ENCODE results near the gene DAB2IP.

DAB2IP gene

DNA sequence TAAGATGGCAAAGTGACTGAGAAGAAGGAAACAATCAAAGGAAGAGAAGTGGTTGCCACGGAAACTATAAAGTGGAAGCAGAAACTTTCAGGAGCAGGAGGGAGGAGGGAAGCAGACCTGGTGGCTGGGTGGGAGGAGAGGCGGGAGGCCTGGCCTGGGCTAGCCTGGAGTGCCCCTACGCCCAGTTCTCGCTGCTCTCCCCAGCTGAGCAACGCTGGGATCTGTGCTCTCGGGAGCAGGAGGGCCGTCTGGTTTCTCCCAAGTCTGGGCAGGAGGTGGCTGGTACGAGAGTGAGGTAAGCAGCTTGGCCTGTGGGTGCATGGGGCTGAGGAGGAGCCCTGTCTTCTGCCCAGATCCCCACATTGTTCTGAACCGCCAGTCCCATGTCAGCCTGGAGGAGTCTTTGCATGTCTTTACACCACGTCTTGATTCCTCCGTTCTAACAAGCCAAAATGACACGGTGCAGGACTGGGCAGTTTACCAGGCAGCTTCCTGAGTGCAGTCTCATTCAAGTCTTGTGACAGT lies 15.0 kb upstream of the DAB2IP start:
- Histone ChIP-seq H3K4me3 (ENCODE audit: low read depth, low read length) (no peak overlapping the region), H3K36me3 (ENCODE audit: control insufficient read depth in 2 of 2, insufficient read depth in 1 of 2, low read length in 2 of 2) (no peaks in the 10 kb centered on the region), H3K9me3 (ENCODE audit: control insufficient read depth, insufficient read depth, low read depth, low read length) (no peaks in the 10 kb centered on the region), H3K4me1 (ENCODE audit: control insufficient read depth, insufficient read depth, low read length) (no peaks in the 10 kb centered on the region), H3K27ac (ENCODE audit: extremely low read depth, low read depth, low read length) (no peak overlapping the region)
- CTCF ChIA-PET = interaction anchor here (0.8 to 3.3 kb wide), 7 partner anchors 15 to 489 kb away, joined by 3 to 13 read pairs (median 5); no protein-coding TSS in a partner anchor
- TF ChIP-seq, protein P1, sequence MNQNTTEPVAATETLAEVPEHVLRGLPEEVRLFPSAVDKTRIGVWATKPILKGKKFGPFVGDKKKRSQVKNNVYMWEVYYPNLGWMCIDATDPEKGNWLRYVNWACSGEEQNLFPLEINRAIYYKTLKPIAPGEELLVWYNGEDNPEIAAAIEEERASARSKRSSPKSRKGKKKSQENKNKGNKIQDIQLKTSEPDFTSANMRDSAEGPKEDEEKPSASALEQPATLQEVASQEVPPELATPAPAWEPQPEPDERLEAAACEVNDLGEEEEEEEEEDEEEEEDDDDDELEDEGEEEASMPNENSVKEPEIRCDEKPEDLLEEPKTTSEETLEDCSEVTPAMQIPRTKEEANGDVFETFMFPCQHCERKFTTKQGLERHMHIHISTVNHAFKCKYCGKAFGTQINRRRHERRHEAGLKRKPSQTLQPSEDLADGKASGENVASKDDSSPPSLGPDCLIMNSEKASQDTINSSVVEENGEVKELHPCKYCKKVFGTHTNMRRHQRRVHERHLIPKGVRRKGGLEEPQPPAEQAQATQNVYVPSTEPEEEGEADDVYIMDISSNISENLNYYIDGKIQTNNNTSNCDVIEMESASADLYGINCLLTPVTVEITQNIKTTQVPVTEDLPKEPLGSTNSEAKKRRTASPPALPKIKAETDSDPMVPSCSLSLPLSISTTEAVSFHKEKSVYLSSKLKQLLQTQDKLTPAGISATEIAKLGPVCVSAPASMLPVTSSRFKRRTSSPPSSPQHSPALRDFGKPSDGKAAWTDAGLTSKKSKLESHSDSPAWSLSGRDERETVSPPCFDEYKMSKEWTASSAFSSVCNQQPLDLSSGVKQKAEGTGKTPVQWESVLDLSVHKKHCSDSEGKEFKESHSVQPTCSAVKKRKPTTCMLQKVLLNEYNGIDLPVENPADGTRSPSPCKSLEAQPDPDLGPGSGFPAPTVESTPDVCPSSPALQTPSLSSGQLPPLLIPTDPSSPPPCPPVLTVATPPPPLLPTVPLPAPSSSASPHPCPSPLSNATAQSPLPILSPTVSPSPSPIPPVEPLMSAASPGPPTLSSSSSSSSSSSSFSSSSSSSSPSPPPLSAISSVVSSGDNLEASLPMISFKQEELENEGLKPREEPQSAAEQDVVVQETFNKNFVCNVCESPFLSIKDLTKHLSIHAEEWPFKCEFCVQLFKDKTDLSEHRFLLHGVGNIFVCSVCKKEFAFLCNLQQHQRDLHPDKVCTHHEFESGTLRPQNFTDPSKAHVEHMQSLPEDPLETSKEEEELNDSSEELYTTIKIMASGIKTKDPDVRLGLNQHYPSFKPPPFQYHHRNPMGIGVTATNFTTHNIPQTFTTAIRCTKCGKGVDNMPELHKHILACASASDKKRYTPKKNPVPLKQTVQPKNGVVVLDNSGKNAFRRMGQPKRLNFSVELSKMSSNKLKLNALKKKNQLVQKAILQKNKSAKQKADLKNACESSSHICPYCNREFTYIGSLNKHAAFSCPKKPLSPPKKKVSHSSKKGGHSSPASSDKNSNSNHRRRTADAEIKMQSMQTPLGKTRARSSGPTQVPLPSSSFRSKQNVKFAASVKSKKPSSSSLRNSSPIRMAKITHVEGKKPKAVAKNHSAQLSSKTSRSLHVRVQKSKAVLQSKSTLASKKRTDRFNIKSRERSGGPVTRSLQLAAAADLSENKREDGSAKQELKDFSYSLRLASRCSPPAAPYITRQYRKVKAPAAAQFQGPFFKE (tag by site-specific recombination; IDR thresholded peaks at IDR 0.05; ENCODE audit: borderline replicate concordance) = no peak
- no peak for TF ChIP-seq PRDM1 (tag by site-specific recombination; IDR thresholded peaks at IDR 0.05)
- POLR2A ChIA-PET = no interaction called here

DNA sequence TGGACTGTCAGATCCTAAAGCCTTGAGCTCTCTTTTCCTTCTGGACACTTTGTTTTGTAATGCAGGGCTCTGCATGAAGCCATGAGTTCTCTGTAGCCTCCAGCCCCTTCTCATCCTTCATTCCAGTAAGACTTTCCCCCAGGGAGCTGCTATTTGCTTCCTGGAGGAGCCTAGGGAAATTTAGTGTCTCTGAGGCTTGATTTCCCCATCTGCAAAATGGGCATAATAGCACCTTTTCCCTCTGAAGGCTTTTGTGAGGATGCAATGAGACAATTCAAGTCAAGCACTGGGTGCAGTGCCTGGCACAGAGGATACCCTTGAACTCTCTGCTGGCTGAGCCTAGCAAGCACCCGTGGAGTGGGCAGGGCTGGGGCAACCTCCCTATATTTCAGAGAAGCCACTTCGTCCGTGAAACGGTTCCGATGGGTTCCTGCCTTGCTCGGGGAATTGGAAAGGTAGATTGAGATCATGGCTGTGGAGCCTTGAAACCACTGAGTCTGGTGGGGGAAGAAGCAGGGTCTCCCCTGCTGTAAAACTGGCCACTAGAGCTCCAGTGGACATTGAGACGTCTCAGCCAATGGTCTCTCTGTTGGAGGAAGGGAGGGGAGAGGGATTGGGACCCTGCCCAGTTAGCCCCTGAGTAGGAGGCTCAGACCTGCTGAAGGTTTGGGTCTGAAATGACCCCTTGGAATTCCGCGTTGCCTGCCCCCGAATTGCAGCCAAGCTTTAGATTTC lies 14.3 kb upstream of the DAB2IP start:
- no peaks in the 10 kb centered on the region for H3K9me3 ChIP-seq (ENCODE audit: control insufficient read depth, insufficient read depth, low read depth, low read length)
- CTCF ChIA-PET = interaction anchor here (0.7 to 3.3 kb wide), 9 partner anchors 16 to 488 kb away, joined by 3 to 13 read pairs (median 4); no protein-coding TSS in a partner anchor
- no peak overlapping the region for H3K27ac ChIP-seq (ENCODE audit: extremely low read depth, low read depth, low read length)
- no peak overlapping the region for H3K4me3 ChIP-seq (ENCODE audit: low read depth, low read length)
- H3K4me1 ChIP-seq (ENCODE audit: control insufficient read depth, insufficient read depth, low read length) = no peaks in the 10 kb centered on the region
- TF ChIP-seq ZNF558 (tag by site-specific recombination; IDR thresholded peaks at IDR 0.05) = no peak
- TF ChIP-seq ZNF324 (tag by site-specific recombination; IDR thresholded peaks at IDR 0.05) = no peak
- TF ChIP-seq ZBTB21 (tag by site-specific recombination; IDR thresholded peaks at IDR 0.05) = no peak
- no peak for TF ChIP-seq ZFHX2 (tag by site-specific recombination; conservative IDR thresholded peaks at IDR 0.05)
- TF ChIP-seq, protein P2, sequence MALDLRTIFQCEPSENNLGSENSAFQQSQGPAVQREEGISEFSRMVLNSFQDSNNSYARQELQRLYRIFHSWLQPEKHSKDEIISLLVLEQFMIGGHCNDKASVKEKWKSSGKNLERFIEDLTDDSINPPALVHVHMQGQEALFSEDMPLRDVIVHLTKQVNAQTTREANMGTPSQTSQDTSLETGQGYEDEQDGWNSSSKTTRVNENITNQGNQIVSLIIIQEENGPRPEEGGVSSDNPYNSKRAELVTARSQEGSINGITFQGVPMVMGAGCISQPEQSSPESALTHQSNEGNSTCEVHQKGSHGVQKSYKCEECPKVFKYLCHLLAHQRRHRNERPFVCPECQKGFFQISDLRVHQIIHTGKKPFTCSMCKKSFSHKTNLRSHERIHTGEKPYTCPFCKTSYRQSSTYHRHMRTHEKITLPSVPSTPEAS (tag by site-specific recombination; IDR thresholded peaks at IDR 0.05) = no peak
- TF ChIP-seq ZBTB20 (tag by site-specific recombination; IDR thresholded peaks at IDR 0.05) = no peak
- TF ChIP-seq ZNF561 (tag by site-specific recombination; IDR thresholded peaks at IDR 0.05; ENCODE audit: borderline replicate concordance) = no peak
- no peak for TF ChIP-seq ZNF785 (tag by site-specific recombination; IDR thresholded peaks at IDR 0.05)
- POLR2A ChIA-PET = no interaction called here
- H3K36me3 ChIP-seq (ENCODE audit: control insufficient read depth in 2 of 2, insufficient read depth in 1 of 2, low read length in 2 of 2) = no peaks in the 10 kb centered on the region

DNA sequence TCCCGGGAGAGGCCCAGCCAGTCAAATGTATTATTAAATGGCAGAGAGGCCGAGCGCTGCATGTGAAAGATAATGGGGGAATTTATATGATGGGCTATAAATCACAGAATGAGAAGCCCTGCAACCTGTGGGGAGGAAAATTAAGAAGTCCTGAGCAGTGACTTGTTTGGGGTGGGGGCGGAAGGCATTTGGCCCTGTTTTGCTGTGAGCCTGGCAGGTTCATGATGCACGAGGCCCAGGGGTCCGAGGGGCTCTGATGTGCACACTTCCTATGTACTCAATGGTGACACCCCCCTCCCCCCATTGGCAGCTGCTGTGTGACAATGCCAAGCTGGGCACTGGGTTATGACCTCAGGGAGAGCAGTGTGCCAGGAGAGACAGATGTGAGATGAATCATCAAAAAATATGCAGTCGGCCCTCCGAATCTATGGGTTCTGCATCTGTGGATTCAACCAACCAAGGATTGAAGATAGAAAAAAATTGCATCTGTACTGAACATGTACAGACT lies 13.7 kb upstream of the DAB2IP start:
- ChIA-PET POLR2A (no interaction called here), CTCF (interaction anchor here (0.7 to 3.3 kb wide), 5 partner anchors 17 to 329 kb away, joined by 3 to 14 read pairs (median 7); no protein-coding TSS in a partner anchor)
- no peaks in the 10 kb centered on the region for H3K4me1 ChIP-seq (ENCODE audit: control insufficient read depth, insufficient read depth, low read length)
- no peaks in the 10 kb centered on the region for H3K9me3 ChIP-seq (ENCODE audit: control insufficient read depth, insufficient read depth, low read depth, low read length)
- TF ChIP-seq SP7 (tag by site-specific recombination; IDR thresholded peaks at IDR 0.05) (0 out of 2 replicates have a peak, but pooled peaks have one; percentile 18), PRDM10 (tag by site-specific recombination; IDR thresholded peaks at IDR 0.05) (0 out of 2 replicates have a peak, but pooled peaks have one; percentile 11), SALL2 (tag by site-specific recombination; IDR thresholded peaks at IDR 0.05; ENCODE audit: borderline replicate concordance) (no peak)
- H3K4me3 ChIP-seq (ENCODE audit: low read depth, low read length) = no peak overlapping the region
- no peak overlapping the region for H3K27ac ChIP-seq (ENCODE audit: extremely low read depth, low read depth, low read length)
- no peaks in the 10 kb centered on the region for H3K36me3 ChIP-seq (ENCODE audit: control insufficient read depth in 2 of 2, insufficient read depth in 1 of 2, low read length in 2 of 2)
